HEK293 (cell line): ENCODE measurements around the gene GLIS1.

Experiments used
- ZNF335 ChIP-seq: fragments of 450-650 bp; formaldehyde crosslinking; conservative IDR thresholded peaks from 2 replicates; pipeline ENCODE4 v1.5.1; 2016; ENCODE audit warnings: missing biosample characterization, missing genetic modification characterization
- ZNF48 ChIP-seq: fragments of 450-650 bp; formaldehyde crosslinking; IDR thresholded peaks from 2 replicates; pipeline ENCODE4 v1.5.1; 2016; ENCODE audit warnings: missing biosample characterization, missing genetic modification characterization
- ZNF571 ChIP-seq: fragments of 450-650 bp; formaldehyde crosslinking; IDR thresholded peaks from 2 replicates; pipeline ENCODE4 v1.5.0; 2017; ENCODE audit warnings: missing biosample characterization, missing genetic modification characterization
- TF ChIP-seq, protein P1 (sequence below): fragments of 450-650 bp; formaldehyde crosslinking; IDR thresholded peaks from 2 replicates; pipeline ENCODE4 v1.5.1; 2016; ENCODE audit warnings: missing biosample characterization, missing genetic modification characterization

DNA sequence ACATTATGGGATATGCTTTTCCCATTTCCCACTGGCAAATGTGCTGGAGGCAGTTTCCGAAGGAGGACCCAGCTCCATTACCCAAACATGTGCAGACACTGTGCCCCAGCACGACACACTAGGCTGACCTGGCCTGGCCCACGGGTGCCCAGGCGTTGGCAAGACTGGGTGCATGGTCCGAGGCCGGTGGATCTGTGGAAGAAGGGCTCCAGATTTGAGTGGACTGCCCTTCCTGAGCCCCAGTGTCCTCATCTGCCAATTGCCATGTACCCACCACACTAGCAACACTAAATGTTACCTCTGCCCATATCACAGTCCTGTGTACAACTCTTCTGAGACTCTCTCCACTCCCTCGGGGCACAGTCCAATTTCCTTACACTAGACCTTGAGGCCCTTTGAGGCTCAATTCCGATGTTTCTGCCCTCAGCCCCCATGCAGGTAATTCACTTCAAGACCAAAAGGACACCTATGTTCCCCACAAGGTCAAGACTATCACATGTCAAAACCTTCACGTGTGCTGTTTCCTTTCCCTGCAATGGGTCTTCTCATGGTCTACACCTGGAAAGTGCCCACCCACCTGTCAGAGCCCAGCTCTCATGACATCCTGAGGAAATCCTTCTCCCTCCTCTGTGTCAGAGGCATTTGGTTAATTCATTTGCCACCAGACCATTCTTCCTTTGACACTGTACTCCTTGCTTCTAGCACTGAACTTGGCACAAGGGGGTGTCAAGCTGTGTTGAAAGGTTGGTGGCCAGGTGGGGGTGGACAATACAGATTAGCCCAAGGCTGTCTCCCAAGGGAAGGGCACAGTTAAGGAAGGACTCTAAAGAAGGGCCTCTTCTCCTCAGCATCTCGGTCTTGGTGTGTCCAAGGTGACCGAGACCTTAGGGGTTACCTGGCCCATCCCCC, 154.8 kb downstream of the GLIS1 start:
- TF ChIP-seq ZNF571 (tag by site-specific recombination) (no peak), ZNF48 (no peak), ZNF335 (no peak)
- TF ChIP-seq, protein P1, sequence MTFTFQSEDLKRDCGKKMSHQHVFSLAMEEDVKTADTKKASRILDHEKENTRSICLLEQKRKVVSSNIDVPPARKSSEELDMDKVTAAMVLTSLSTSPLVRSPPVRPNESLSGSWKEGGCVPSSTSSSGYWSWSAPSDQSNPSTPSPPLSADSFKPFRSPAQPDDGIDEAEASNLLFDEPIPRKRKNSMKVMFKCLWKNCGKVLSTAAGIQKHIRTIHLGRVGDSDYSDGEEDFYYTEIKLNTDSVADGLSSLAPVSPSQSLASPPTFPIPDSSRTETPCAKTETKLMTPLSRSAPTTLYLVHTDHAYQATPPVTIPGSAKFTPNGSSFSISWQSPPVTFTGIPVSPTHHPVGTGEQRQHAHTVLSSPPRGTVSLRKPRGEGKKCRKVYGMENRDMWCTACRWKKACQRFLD (tag by site-specific recombination): no peak
